H1 (cell line): ENCODE results near the gene VIT. TPM values are rescaled to one million over a fixed set of nuclear protein-coding genes. Genes with fewer than 3 reads are reported as not detected.

ENCODE experiments used
- CTCF ChIA-PET: fragments of 300-600 bp; sonication (Branson Sonifier 250); formaldehyde crosslinking; loops from one replicate; lab custom pipeline; 2021; ENCODE audit not compliant: partially characterized antibody; lab: Charles Lee
- POLR2A ChIA-PET: fragments of 300-600 bp; sonication (Branson Sonifier 250); formaldehyde crosslinking; loops from one replicate; lab custom pipeline; 2021; ENCODE audit warnings: inconsistent platforms; ENCODE audit not compliant: partially characterized antibody; lab: Charles Lee
- DNase-seq, 2 experiments: peaks; one replicate each; pipeline versions ENCODE4 v3.0.0 to v3.0.0-alpha.2; 2010 to 2022; ENCODE audit warnings: low spot score in 2 of 2, low read depth in 1 of 2, mixed read lengths in 1 of 2
- FAIRE-seq: peaks from 2 replicates; lab custom pipeline; 2011; peaks lifted over from hg19 to GRCh38; lab: Jason Lieb, UNC
- H2AFZ ChIP-seq: 2 replicates; pipeline ENCODE4 v1.8.1; 2012; ENCODE audit warnings: low read length, inconsistent platforms
- H2AK5ac ChIP-seq: 2 replicates; pipeline ENCODE4 v1.6.1; 2013; ENCODE audit warnings: low read depth, low read length
- H2BK120ac ChIP-seq: replicated peaks from 2 replicates; pipeline ENCODE3; 2013; ENCODE audit warnings: low read depth, low read length, inconsistent platforms
- H2BK12ac ChIP-seq: 2 replicates; pipeline ENCODE4 v1.6.1; 2013; ENCODE audit warnings: low read depth, low read length
- H2BK15ac ChIP-seq: 2 replicates; pipeline ENCODE4 v1.6.1; 2013; ENCODE audit warnings: low read length
- H2BK20ac ChIP-seq: 2 replicates; pipeline ENCODE4 v1.6.1; 2013; ENCODE audit warnings: low read length
- H2BK5ac ChIP-seq: 2 replicates; pipeline ENCODE4 v1.6.1; 2013; ENCODE audit warnings: low read depth, low read length
- H3K14ac ChIP-seq: 2 replicates; pipeline ENCODE4 v1.6.1; 2013; ENCODE audit warnings: inconsistent platforms; ENCODE audit not compliant: insufficient read length
- H3K18ac ChIP-seq: 2 replicates; pipeline ENCODE4 v1.6.1; 2013; ENCODE audit warnings: low read length; ENCODE audit errors: extremely low read depth
- H3K23ac ChIP-seq: 2 replicates; pipeline ENCODE4 v1.6.1; 2013; ENCODE audit warnings: inconsistent platforms; ENCODE audit not compliant: insufficient read length
- H3K23me2 ChIP-seq: 2 replicates; pipeline ENCODE4 v1.6.1; 2013; ENCODE audit warnings: low read depth, low read length
- H3K27ac ChIP-seq: 2 replicates; pipeline ENCODE4 v1.6.1; 2011; ENCODE audit warnings: low read depth, low read length, inconsistent platforms
- H3K27me3 ChIP-seq, 4 experiments: replicated peaks in 1 of 4; 1 replicate in 1 of 4; 2 replicates in 3 of 4; pipeline versions ENCODE4 v1.6.1 to v1.8.1; 2011 to 2013; ENCODE audit warnings: low read length in 3 of 4, mild to moderate bottlenecking in 3 of 4, inconsistent platforms in 2 of 4, mixed read lengths in 2 of 4, moderate library complexity in 1 of 4; ENCODE audit not compliant: control insufficient read depth in 3 of 4, insufficient read depth in 3 of 4; ENCODE audit errors: extremely low read depth in 1 of 4
- H3K36me3 ChIP-seq, 4 experiments: 2 replicates each; pipeline versions ENCODE4 v1.6.1 to v1.8.1; 2011 to 2013; ENCODE audit warnings: mild to moderate bottlenecking in 4 of 4, low read length in 3 of 4, moderate library complexity in 2 of 4, control low read depth in 1 of 4, inconsistent platforms in 1 of 4; ENCODE audit not compliant: insufficient read depth in 4 of 4, control insufficient read depth in 2 of 4
- H3K4ac ChIP-seq: replicated peaks from 2 replicates; pipeline ENCODE3; 2013; ENCODE audit warnings: low read length, low read depth, mixed read lengths, inconsistent platforms; ENCODE audit not compliant: insufficient read length
- H3K4me1 ChIP-seq, 4 experiments: replicated peaks in 1 of 4; 1 replicate in 1 of 4; 2 replicates in 3 of 4; pipeline versions ENCODE4 v1.6.1 to v1.8.1; 2011 to 2013; ENCODE audit warnings: low read length in 3 of 4, inconsistent platforms in 2 of 4, mixed read lengths in 1 of 4; ENCODE audit not compliant: insufficient read depth in 4 of 4, control insufficient read depth in 3 of 4
- H3K4me2 ChIP-seq, 2 experiments: 2 replicates each; pipeline versions ENCODE4 v1.6.1 to v1.8.1; 2011 to 2013; ENCODE audit warnings: low read depth in 2 of 2, low read length in 2 of 2, control low read depth in 1 of 2, inconsistent platforms in 1 of 2, mild to moderate bottlenecking in 1 of 2; ENCODE audit not compliant: insufficient read depth in 1 of 2
- H3K4me3 ChIP-seq, 4 experiments: fragments of 200-600, 300-600 bp in 1 of 4; sonication (generic), shearing (Covaris generic), sonication (Bioruptor Twin) in 1 of 4; 2 replicates each; pipeline versions ENCODE4 v1.5.1 to v1.8.1; 2011 to 2016; ENCODE audit warnings: low read length in 4 of 4, low read depth in 3 of 4, control low read depth in 2 of 4, inconsistent platforms in 2 of 4, mild to moderate bottlenecking in 2 of 4, mixed read lengths in 1 of 4, moderate library complexity in 1 of 4; ENCODE audit not compliant: insufficient read depth in 2 of 4; ENCODE audit errors: extremely low read depth in 1 of 4
- H3K56ac ChIP-seq: replicated peaks from 2 replicates; pipeline ENCODE3; 2013; ENCODE audit warnings: low read depth, mild to moderate bottlenecking, mixed read lengths, low read length, inconsistent platforms; ENCODE audit not compliant: insufficient read length
- H3K79me1 ChIP-seq: 2 replicates; pipeline ENCODE4 v1.6.1; 2013; ENCODE audit warnings: low read depth, low read length, control low read depth
- H3K79me2 ChIP-seq, 2 experiments: 2 replicates each; pipeline versions ENCODE4 v1.6.1 to v1.8.1; 2012 to 2013; ENCODE audit warnings: low read length in 2 of 2, mild to moderate bottlenecking in 2 of 2, inconsistent platforms in 1 of 2; ENCODE audit not compliant: insufficient read depth in 2 of 2, control insufficient read depth in 1 of 2
- H3K9ac ChIP-seq, 4 experiments: replicated peaks in 1 of 4; 1 replicate in 1 of 4; 2 replicates in 3 of 4; pipeline versions ENCODE4 v1.6.1 to v1.8.1; 2011 to 2013; ENCODE audit warnings: low read depth in 3 of 4, low read length in 3 of 4, control low read depth in 2 of 4, mild to moderate bottlenecking in 2 of 4, moderate library complexity in 2 of 4, inconsistent platforms in 1 of 4; ENCODE audit errors: extremely low read depth in 1 of 4
- H3K9me3 ChIP-seq, 2 experiments: 2 replicates each; pipeline versions ENCODE4 v1.6.1 to v1.8.1; 2012 to 2013; ENCODE audit warnings: mild to moderate bottlenecking in 2 of 2, moderate library complexity in 2 of 2, control low read depth in 1 of 2, inconsistent platforms in 1 of 2, low read depth in 1 of 2, low read length in 1 of 2, mixed read lengths in 1 of 2; ENCODE audit not compliant: insufficient read depth in 2 of 2
- H4K20me1 ChIP-seq, 2 experiments: replicated peaks in 1 of 2; 2 replicates each; pipeline versions ENCODE3 to v1.8.1; 2011 to 2013; ENCODE audit warnings: inconsistent platforms in 2 of 2, low read length in 2 of 2, mild to moderate bottlenecking in 1 of 2; ENCODE audit not compliant: insufficient read depth in 2 of 2, control insufficient read depth in 1 of 2
- H4K5ac ChIP-seq: 2 replicates; pipeline ENCODE4 v1.6.1; 2013; ENCODE audit warnings: low read length, low read depth, mixed read lengths, inconsistent platforms; ENCODE audit not compliant: insufficient read length
- H4K8ac ChIP-seq: 2 replicates; pipeline ENCODE4 v1.8.0; 2013; ENCODE audit warnings: mild to moderate bottlenecking, moderate library complexity, low read length, inconsistent platforms; ENCODE audit not compliant: insufficient read depth; ENCODE audit errors: extremely low read depth
- H4K91ac ChIP-seq: replicated peaks from 2 replicates; pipeline ENCODE3; 2013; ENCODE audit warnings: low read length, mixed read lengths, inconsistent platforms; ENCODE audit not compliant: insufficient read length
- BCL11A ChIP-seq, 2 experiments: IDR thresholded peaks; one replicate each; pipeline ENCODE4 v1.6.1; 2011; ENCODE audit warnings: low read depth in 2 of 2, low read length in 2 of 2, mild to moderate bottlenecking in 2 of 2
- FOSL1 ChIP-seq: IDR thresholded peaks from 2 replicates; pipeline ENCODE4 v1.6.1; 2011; ENCODE audit warnings: mild to moderate bottlenecking, low read depth, low read length, moderate library complexity; ENCODE audit not compliant: insufficient read depth
- GABPA ChIP-seq: IDR thresholded peaks from 2 replicates; pipeline ENCODE4 v1.6.1; 2011; ENCODE audit warnings: mild to moderate bottlenecking, low read length, moderate library complexity, borderline replicate concordance; ENCODE audit not compliant: insufficient read depth
- HDAC2 ChIP-seq, 2 experiments: fragments of 300-600 bp in 1 of 2; sonication (generic) in 1 of 2; IDR thresholded peaks; 2 replicates each; pipeline ENCODE4 v1.6.1; 2011 to 2012; ENCODE audit warnings: low read depth in 2 of 2, low read length in 2 of 2, mild to moderate bottlenecking in 2 of 2, moderate library complexity in 2 of 2, borderline replicate concordance in 1 of 2, inconsistent platforms in 1 of 2
- KDM1A ChIP-seq: fragments of 200-600, 300-600 bp; sonication (generic); IDR thresholded peaks from 2 replicates; pipeline ENCODE4 v1.7.1; 2016; ENCODE audit warnings: mild to moderate bottlenecking, low read length, borderline replicate concordance
- MAFK ChIP-seq: IDR thresholded peaks from 2 replicates; pipeline ENCODE4 v1.6.1; 2012; ENCODE audit warnings: low read depth, mild to moderate bottlenecking, improper control_type of control experiment, low read length
- NRF1 ChIP-seq: IDR thresholded peaks from 2 replicates; pipeline ENCODE4 v1.6.1; 2011; ENCODE audit warnings: mild to moderate bottlenecking, low read depth, low read length, improper control_type of control experiment
- POLR2AphosphoS5 ChIP-seq: IDR thresholded peaks from 2 replicates; pipeline ENCODE4 v1.6.1; 2011; ENCODE audit warnings: low read depth, low read length
- POU5F1 ChIP-seq: IDR thresholded peaks from 2 replicates; pipeline ENCODE4 v1.6.1; 2011; ENCODE audit warnings: low read depth, mild to moderate bottlenecking, low read length, moderate library complexity
- RFX5 ChIP-seq: IDR thresholded peaks from 2 replicates; pipeline ENCODE4 v1.6.1; 2011; ENCODE audit warnings: low read depth, low read length, improper control_type of control experiment, borderline replicate concordance
- SUZ12 ChIP-seq: fragments of 200-600 bp; sonication (generic); IDR thresholded peaks from 2 replicates; pipeline ENCODE4 v1.6.1; 2012; ENCODE audit warnings: mild to moderate bottlenecking, inconsistent platforms, low read length, moderate library complexity, mixed read lengths
- TEAD4 ChIP-seq: IDR thresholded peaks from 2 replicates; pipeline ENCODE4 v1.6.1; 2012; ENCODE audit warnings: low read depth, low read length, inconsistent platforms, mixed read lengths
- USF2 ChIP-seq: IDR thresholded peaks from 2 replicates; pipeline ENCODE4 v1.6.1; 2011; ENCODE audit warnings: low read length, improper control_type of control experiment
- WGBS, 2 experiments: shearing (Covaris generic) in 1 of 2; methylation state at CpG; one replicate each; pipeline versions ENCODE4 v1.1.6 to v1.1.7; 2013 to 2015; ENCODE audit warnings: low lambda C conversion rate in 2 of 2, mixed read lengths in 2 of 2, inconsistent platforms in 1 of 2, low coverage in 1 of 2, missing lambda C conversion rate in 1 of 2; ENCODE audit not compliant: insufficient replicate concordance in 2 of 2, insufficient coverage in 1 of 2, insufficient read length in 1 of 2; ENCODE audit errors: extremely low coverage in 1 of 2, missing lambda C conversion rate in 1 of 2; 5-methylcytosine and 5-hydroxymethylcytosine counted together
- polyA plus RNA-seq, 7 experiments: library from polyadenylated mRNA; depleted of rRNA in 3 of 7; stranded (reverse) in 5 of 7; unstranded in 2 of 7; fragments of >200 nt in 5 of 7; fragments of 200-250 nt in 2 of 7; gene quantifications; 1 replicate in 5 of 7; 2 replicates in 1 of 7; 4 replicates in 1 of 7; pipeline versions ENCODE4 v1.2.1 to v1.2.3, GENCODE V29; 2011 to 2013; ENCODE audit warnings: missing spikeins in 2 of 7, mixed read lengths in 2 of 7
- total RNA-seq: library from RNA; stranded (reverse); fragmentation: NEBNext Ultra II Directional; extraction: Animal tissue kit (Norgen Biotek cat#: 25700); gene quantifications from 2 replicates; pipeline ENCODE4 v1.2.1, GENCODE V29; 2021

Gene VIT
- total and polyA plus RNA-seq, 2 of the 8 experiments (the other 6 are each of a cell fraction or from before 2014, with no cell fraction given), result 0.03 TPM; not detected in 1

GRCh38 chr2:36818542-36818941 is 122.0 kb downstream of the VIT start:
- Histone ChIP-seq H3K23me2 (no peaks in the 10 kb centered on the region; the same call in 1 of the 2 replicates), H3K9ac (no peak overlapping the region), H2BK120ac (no peak overlapping the region), H3K79me2 (no peaks in the 10 kb centered on the region), H3K27ac (no peak overlapping the region), H4K8ac (no peak overlapping the region), H3K27me3 (no peaks in the 10 kb centered on the region; a peak in 1 of 7 replicates), H2AFZ (no peak overlapping the region), H3K23ac (no peak overlapping the region), H2BK20ac (no peak overlapping the region), H3K9me3 (no peaks in the 10 kb centered on the region), H4K91ac (no peak overlapping the region), H3K79me1 (no peaks in the 10 kb centered on the region), H4K5ac (no peak overlapping the region), H2BK12ac (no peak overlapping the region), H2BK15ac (no peak overlapping the region), H3K14ac (no peak overlapping the region), H3K36me3 (no peaks in the 10 kb centered on the region), H2AK5ac (no peak overlapping the region), H4K20me1 (no peaks in the 10 kb centered on the region), H3K4ac (no peak overlapping the region), H2BK5ac (no peak overlapping the region), H3K18ac (no peak overlapping the region), H3K4me1 (no peaks in the 10 kb centered on the region; a peak in 1 of 7 replicates), H3K56ac (no peak overlapping the region), H3K4me3 (no peak overlapping the region), H3K4me2 (no peak overlapping the region)
- ChIA-PET POLR2A (no interaction called here), CTCF (interaction anchor here (0.7 to 3.3 kb wide), 6 partner anchors 11 to 185 kb away, joined by 3 to 19 read pairs (median 3); no protein-coding TSS in a partner anchor)
- 95% methylated on average over 2 of the region's 2 CpGs; no CpG with 5 or more reads in 1 of the 2 experiments for WGBS, 2 experiments
- no peak for DNase-seq
- no peak for FAIRE-seq
- TF ChIP-seq MAFK (no peak), HDAC2 (IDR thresholded peaks at IDR 0.05; ENCODE audit: borderline replicate concordance in 1 of 2, low read depth in 2 of 2, low read length in 2 of 2) (no peak), FOSL1 (no peak), GABPA (no peak), USF2 (no peak), POU5F1 (no peak), TEAD4 (no peak), RFX5 (no peak), BCL11A (IDR thresholded peaks at IDR 0.05; ENCODE audit: low read depth in 2 of 2, low read length in 2 of 2) (no peak), KDM1A (no peak), NRF1 (no peak), SUZ12 (no peak), POLR2AphosphoS5 (no peak)
